ENCODE measurements around the gene HTD2. TPM values are rescaled to one million over a fixed set of nuclear protein-coding genes. Genes with fewer than 3 reads are reported as not detected.
"Not testable (repeated sequence)": the region's sequence is repeated elsewhere in the genome, so short reads cannot be mapped to it uniquely, and the experiment has no call there.

The HTD2 gene
- total and polyA plus RNA-seq, 2 experiments from 2014 or later = 9.9 to 26.0 TPM

DNA sequence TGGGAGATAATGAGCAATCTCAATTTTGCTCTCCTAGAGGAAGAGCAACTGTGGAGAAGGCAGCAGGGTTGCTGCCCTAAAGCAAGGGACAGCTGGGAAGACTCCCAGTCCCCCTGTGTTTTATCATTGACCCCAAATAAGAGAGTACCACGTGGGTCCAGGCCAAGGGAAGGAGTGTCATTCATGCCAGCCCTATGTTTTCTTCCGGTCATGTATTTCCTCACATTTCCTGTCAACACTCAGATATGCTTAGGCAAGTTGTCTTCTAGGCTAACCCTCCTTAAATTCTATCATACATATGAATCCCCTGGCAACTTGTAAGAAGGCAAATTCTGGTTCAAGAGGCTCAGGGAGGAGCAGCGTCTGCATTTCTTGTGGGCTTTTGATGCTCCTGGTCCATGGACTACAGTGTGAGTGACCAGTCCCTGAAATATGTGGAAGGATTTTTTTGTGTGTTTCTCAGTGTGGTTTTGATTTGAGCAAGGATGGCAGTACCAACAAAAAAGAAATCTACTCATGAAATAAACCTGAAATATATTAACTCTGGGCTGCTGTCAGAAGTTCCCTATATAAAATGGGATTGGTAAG, 32.2 kb upstream of the HTD2 start:
- Histone ChIP-seq H3K4me3 (no peak overlapping the region), H3K9me3 (ENCODE audit: low read depth) (no peaks in the 10 kb centered on the region), H3K27me3 (no peaks in the 10 kb centered on the region), H3K27ac (no peak overlapping the region), H3K36me3 (peaks cover 11% of the 10 kb centered on the region), H3K4me1 (ENCODE audit: low read depth) (no peaks in the 10 kb centered on the region)
- DNase-seq (ENCODE audit: low read depth in 1 of 2, low spot score in 1 of 2) = peak in 1 of 2 donors; percentile 71
- TF ChIP-seq, protein P1, sequence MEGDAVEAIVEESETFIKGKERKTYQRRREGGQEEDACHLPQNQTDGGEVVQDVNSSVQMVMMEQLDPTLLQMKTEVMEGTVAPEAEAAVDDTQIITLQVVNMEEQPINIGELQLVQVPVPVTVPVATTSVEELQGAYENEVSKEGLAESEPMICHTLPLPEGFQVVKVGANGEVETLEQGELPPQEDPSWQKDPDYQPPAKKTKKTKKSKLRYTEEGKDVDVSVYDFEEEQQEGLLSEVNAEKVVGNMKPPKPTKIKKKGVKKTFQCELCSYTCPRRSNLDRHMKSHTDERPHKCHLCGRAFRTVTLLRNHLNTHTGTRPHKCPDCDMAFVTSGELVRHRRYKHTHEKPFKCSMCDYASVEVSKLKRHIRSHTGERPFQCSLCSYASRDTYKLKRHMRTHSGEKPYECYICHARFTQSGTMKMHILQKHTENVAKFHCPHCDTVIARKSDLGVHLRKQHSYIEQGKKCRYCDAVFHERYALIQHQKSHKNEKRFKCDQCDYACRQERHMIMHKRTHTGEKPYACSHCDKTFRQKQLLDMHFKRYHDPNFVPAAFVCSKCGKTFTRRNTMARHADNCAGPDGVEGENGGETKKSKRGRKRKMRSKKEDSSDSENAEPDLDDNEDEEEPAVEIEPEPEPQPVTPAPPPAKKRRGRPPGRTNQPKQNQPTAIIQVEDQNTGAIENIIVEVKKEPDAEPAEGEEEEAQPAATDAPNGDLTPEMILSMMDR (IDR thresholded peaks at IDR 0.05; ENCODE audit: low read depth, low read length) = no peak

DNA sequence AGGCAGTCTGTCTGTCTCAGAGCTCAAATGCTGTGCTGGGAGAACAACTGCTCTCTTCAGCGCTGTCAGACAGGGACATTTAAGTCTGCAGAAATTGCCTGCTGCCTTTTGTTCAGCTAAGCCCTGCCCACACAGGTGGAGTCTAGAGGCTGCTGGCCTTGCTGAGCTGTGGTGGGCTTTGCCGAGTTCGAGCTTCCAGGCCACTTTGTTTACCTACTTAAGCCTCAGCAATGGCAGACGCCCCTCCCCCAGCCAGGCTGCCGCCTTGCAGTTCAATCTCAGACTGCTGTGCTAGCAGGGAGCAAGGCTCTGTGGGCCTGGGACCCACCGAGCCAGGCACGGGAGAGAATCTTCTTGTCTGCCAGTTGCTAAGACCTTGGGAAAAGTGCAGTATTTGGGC, 25.3 kb upstream of the HTD2 start:
- Histone ChIP-seq H3K9me3 (ENCODE audit: low read depth) (no peaks in the 10 kb centered on the region), H3K4me3 (no peak overlapping the region)
- TF ChIP-seq, protein P1 (IDR thresholded peaks at IDR 0.05; ENCODE audit: low read depth, low read length) = no peak

DNA sequence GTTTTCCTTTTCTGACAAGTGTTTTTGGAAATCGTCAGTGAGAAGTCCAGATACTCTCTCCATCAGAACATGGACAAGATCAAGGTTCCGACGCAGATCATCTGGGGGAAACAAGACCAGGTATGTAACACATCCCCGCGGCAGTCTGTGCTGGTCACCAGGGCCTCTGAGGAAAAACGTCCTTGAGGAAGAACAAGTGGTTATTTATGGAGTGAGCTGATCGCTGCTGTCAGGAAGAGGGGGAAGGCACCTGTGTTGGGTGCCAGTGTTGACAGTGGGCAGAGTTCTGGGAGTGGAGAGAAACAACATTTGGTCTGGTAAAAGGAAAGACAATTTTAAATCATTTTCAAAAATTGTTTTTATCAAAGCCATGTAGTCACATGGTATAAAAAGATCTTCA, 21.0 kb upstream of the HTD2 start:
- no peak overlapping the region for H3K27ac ChIP-seq
- no peak for DNase-seq (ENCODE audit: low read depth in 1 of 2, low spot score in 1 of 2)
- TF ChIP-seq, protein P1 (IDR thresholded peaks at IDR 0.05; ENCODE audit: low read depth, low read length) = no peak
- peaks cover 3% of the 10 kb centered on the region for H3K4me1 ChIP-seq (ENCODE audit: low read depth)
- no peaks in the 10 kb centered on the region for H3K9me3 ChIP-seq (ENCODE audit: low read depth)
- peaks cover 11% of the 10 kb centered on the region for H3K36me3 ChIP-seq
- no peaks in the 10 kb centered on the region for H3K27me3 ChIP-seq
- no peak overlapping the region for H3K4me3 ChIP-seq

More for the DNA sequence above, 25.3 kb upstream of the HTD2 start:
- H3K4me1 ChIP-seq (ENCODE audit: low read depth) = peaks cover 3% of the 10 kb centered on the region
- peaks cover 8% of the 10 kb centered on the region for H3K36me3 ChIP-seq
- H3K27ac ChIP-seq = no peak overlapping the region
- no peak for DNase-seq (ENCODE audit: low read depth in 1 of 2, low spot score in 1 of 2)
- no peaks in the 10 kb centered on the region for H3K27me3 ChIP-seq

DNA sequence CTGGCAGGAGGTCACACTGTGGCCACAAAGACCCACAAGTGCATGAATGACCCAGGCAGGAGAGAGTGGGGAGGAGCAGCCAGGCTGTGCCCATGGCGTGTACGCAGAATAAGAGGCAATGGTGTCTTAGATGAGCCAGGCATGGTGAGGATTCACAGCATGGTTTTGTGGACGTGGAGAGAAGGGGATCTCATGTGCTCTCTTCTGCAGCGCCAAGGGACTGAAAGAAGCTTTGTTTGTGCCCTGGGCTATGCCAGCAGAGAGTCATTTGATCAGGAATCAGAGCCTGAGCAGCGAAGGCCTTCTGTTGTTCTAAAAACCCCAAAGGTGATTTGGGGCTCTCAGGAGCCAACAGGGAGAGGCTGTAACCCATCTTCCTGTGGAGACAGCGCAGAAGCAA, 19.0 kb upstream of the HTD2 start:
- H3K27ac ChIP-seq = no peak overlapping the region
- no peak for DNase-seq (ENCODE audit: low read depth in 1 of 2, low spot score in 1 of 2)
- H3K27me3 ChIP-seq = no peaks in the 10 kb centered on the region
- TF ChIP-seq, protein P1 (IDR thresholded peaks at IDR 0.05; ENCODE audit: low read depth, low read length) = no peak
- peaks cover 3% of the 10 kb centered on the region for H3K36me3 ChIP-seq
- H3K4me3 ChIP-seq = no peak overlapping the region
- peaks cover 3% of the 10 kb centered on the region for H3K4me1 ChIP-seq (ENCODE audit: low read depth)
- H3K9me3 ChIP-seq (ENCODE audit: low read depth) = no peaks in the 10 kb centered on the region

DNA sequence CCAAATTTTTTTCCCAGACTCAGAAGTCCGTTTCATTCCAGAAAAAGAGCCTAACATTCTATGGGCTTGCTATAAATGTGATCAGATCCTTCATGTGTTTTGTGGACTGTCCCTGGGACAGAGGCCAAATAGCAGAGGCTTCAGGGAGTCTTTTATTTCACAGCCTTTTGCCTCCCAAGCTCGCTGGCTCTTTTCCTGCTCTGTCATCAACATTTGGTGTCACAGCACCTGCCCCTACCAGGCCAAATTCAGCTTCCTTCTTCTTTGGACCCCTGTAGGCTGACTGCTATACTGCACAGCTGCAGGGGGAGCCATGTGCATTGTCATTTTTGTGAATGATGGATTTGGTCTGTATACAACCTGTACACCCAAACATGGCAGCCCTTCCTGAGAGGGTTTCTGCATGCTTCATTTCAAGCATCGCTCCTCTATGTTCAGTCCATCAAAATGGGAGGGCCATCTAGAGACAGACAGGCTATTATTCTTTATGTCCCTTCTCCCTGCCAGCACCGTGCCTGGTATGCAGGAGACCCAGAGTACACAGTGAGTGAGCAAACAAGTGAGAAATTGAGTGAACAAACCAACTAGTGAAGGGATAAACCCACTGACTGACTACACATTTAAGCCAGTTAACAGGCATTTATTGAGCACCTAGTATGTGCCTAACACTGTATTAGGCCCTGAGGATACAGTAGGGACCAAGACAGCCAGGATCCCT, 18.1 kb upstream of the HTD2 start:
- no peak for DNase-seq (ENCODE audit: low read depth in 1 of 2, low spot score in 1 of 2)
- H3K4me1 ChIP-seq (ENCODE audit: low read depth) = peaks cover 3% of the 10 kb centered on the region
- H3K27ac ChIP-seq = no peak overlapping the region
- no peaks in the 10 kb centered on the region for H3K27me3 ChIP-seq
- TF ChIP-seq, protein P1 (IDR thresholded peaks at IDR 0.05; ENCODE audit: low read depth, low read length) = no peak
- H3K36me3 ChIP-seq = peaks cover 3% of the 10 kb centered on the region
- no peaks in the 10 kb centered on the region for H3K9me3 ChIP-seq (ENCODE audit: low read depth)
- H3K4me3 ChIP-seq = no peak overlapping the region

DNA sequence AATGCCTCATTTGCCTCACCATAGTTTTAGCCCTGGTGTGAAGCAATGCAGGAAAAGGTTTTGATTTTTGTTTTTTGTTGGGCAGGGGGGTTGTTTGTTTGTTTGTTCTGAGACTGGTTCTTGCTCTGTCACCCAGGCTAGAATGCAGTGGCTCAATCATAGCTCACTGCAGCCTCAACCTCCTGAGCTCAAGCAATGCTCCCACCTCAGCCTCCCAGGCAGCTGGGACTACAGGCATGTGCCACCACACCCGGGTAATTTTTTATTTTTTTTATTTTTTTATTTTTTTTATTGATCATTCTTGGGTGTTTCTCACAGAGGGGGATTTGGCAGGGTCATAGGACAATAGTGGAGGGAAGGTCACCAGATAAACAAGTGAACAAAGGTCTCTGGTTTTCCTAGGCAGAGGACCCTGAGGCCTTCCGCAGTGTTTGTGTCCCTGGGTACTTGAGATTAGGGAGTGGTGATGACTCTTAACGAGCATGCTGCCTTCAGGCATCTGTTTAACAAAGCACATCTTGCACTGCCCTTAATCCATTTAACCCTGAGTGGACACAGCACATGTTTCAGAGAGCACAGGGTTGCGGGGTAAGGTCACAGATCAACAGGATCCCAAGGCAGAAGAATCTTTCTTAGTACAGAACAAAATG, 17.2 kb upstream of the HTD2 start:
- not testable (repeated sequence) for H3K9me3 ChIP-seq (ENCODE audit: low read depth); H3K27ac ChIP-seq; H3K36me3 ChIP-seq; H3K4me1 ChIP-seq (ENCODE audit: low read depth); H3K27me3 ChIP-seq; H3K4me3 ChIP-seq; DNase-seq (ENCODE audit: low read depth in 1 of 2, low spot score in 1 of 2)

DNA sequence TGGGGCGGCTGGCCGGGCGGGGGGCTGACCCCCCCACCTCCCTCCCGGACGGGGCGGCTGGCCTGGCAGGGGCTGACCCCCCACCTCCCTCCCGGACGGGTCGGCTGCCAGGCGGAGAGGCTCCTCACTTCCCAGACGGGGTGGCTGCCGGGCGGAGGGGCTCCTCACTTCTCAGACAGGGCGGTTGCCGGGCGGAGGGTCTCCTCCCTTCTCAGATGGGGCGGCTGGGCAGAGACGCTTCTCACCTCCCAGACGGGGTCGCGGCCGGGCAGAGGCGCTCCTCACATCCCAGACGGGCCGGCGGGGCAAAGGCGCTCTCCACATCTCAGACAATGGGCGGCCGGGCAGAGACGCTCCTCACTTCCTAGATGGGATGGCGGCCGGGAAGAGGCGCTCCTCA, 15.9 kb upstream of the HTD2 start:
- not testable (repeated sequence) for H3K27ac ChIP-seq; H3K4me3 ChIP-seq; H3K36me3 ChIP-seq; H3K27me3 ChIP-seq; H3K9me3 ChIP-seq (ENCODE audit: low read depth); H3K4me1 ChIP-seq (ENCODE audit: low read depth); DNase-seq (ENCODE audit: low read depth in 1 of 2, low spot score in 1 of 2)

Data from cardiac muscle cell (in vitro differentiated cells and primary cell).